Measurements from ENCODE around the gene TKFC.

Gene TKFC, protein sequence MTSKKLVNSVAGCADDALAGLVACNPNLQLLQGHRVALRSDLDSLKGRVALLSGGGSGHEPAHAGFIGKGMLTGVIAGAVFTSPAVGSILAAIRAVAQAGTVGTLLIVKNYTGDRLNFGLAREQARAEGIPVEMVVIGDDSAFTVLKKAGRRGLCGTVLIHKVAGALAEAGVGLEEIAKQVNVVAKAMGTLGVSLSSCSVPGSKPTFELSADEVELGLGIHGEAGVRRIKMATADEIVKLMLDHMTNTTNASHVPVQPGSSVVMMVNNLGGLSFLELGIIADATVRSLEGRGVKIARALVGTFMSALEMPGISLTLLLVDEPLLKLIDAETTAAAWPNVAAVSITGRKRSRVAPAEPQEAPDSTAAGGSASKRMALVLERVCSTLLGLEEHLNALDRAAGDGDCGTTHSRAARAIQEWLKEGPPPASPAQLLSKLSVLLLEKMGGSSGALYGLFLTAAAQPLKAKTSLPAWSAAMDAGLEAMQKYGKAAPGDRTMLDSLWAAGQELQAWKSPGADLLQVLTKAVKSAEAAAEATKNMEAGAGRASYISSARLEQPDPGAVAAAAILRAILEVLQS

DNA sequence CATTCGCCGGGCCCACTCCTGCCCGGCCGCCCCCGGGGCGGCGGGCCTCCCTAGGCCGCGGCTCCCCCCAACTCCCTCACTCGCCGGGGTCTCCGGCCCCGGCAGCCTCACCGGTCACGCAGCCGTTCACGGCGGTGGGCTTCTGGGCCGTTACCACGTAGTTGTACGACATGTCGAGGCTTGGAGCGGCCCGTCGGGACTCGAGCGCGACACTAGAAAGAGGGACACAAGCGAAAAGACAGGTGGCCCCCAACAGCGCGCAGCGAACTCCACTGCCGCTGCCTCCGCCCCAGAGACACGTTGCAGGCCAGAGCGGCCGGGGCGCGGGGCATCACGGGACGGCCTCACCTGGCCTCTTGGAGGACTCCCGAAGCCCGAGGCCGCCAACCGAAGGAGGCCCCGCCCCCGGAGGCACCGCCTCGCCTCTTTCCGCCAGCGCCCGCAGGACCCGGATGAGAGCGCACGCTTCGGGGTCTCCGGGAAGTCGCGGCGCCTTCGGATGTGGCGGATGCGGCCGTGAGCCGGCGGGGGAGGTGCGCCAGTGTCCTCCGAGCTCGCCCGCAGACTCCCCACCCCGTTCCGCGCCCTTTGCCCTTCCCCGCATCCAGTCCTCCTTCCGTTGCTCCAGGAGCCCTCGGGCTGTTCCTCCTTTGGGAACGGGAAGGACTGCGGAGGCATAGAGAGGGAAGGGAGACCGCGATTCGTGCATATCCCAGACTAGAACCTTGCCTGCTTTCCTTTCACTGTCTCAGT is at the start of gene TKFC, which contains the start of gene DDB1:
TKFC (plus strand) TSS at position 432 of the 753 bp plus-strand sequence. CDS start 1,501 bp downstream, outside the sequence.
DDB1 (minus strand) TSS at position 309 of the 753 bp plus-strand sequence; CDS start at position 172, 137 bp downstream.
- H3K27me3 ChIP-seq (ENCODE audit: control insufficient read depth, insufficient read depth, low read length): no peaks in the 10 kb centered on the region
- H3K4me3 ChIP-seq (ENCODE audit: low read length): peak within 1 kb of the TSS; percentile 94
- no peaks in the 10 kb centered on the region for H3K9me3 ChIP-seq (ENCODE audit: control insufficient read depth, low read length)
- H3K36me3 ChIP-seq (ENCODE audit: control insufficient read depth, insufficient read depth, low read length): no peaks in the 10 kb centered on the region
- H3K4me1 ChIP-seq (ENCODE audit: control insufficient read depth, insufficient read depth, low read length): peaks cover 43% of the 10 kb centered on the region
- peak within 1 kb of the TSS; percentile 99 for H3K9ac ChIP-seq (ENCODE audit: low read length)

DNA sequence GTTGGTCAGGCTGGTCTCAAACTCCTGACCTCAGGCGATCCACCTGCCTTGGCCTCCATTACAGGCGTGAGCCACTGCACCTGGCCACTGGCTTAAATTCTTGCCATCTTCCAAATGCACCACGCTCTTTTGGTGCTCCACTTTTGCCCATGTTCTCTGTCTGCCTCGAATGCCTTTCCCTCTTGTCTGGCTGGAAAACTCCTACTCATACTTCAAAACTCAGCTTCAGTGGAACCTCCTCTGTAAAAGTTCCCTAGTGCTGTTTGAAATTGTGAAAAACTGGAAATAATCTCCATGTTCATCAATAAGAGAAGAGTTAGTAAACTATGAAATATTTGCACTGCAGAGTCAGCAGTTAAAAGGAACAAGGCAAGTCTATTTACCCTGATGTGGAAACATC is 49.4 kb upstream of the TKFC start:
- H3K9me3 ChIP-seq (ENCODE audit: control insufficient read depth, low read length): no peaks in the 10 kb centered on the region
- no peaks in the 10 kb centered on the region for H3K36me3 ChIP-seq (ENCODE audit: control insufficient read depth, insufficient read depth, low read length)
- no peak overlapping the region for H3K9ac ChIP-seq (ENCODE audit: low read length)
- peaks cover 5% of the 10 kb centered on the region for H3K27me3 ChIP-seq (ENCODE audit: control insufficient read depth, insufficient read depth, low read length)
- H3K4me3 ChIP-seq (ENCODE audit: low read length): no peak overlapping the region
- peaks cover 10% of the 10 kb centered on the region for H3K4me1 ChIP-seq (ENCODE audit: control insufficient read depth, insufficient read depth, low read length)

DNA sequence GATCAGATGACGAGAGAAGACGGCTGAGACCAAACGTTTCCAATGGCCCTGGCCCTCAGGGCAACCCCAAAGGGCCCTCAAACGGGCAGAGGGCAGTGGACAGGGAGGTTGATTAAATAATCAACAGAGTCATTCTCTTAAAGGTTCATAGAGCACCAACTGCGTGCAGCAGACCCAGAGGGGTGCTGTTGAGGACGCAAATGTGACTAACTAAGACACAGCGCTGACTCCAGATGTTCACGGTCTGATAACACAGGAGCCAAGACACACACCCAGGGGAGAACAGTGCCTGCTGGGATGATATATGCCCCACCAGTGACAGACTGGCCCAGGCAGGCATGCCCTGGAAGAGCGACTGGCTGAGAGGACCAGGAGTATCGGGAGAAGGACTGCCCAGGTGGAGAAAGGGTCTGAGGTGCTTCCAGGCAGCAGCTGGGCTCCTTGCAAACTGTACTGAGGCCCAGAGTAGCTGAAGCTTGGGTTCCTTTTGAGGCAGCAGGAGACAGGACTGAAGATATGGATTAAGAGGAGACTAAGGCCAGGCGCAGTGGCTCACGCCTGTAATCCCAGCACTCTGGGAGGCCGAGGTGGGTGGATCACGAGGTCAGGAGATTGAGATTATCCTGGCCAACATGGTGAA is 45.6 kb upstream of the TKFC start:
- no peaks in the 10 kb centered on the region for H3K36me3 ChIP-seq (ENCODE audit: control insufficient read depth, insufficient read depth, low read length)
- H3K27me3 ChIP-seq (ENCODE audit: control insufficient read depth, insufficient read depth, low read length): peaks cover 5% of the 10 kb centered on the region
- no peak overlapping the region for H3K9ac ChIP-seq (ENCODE audit: low read length)
- no peak overlapping the region for H3K4me3 ChIP-seq (ENCODE audit: low read length)
- no peaks in the 10 kb centered on the region for H3K4me1 ChIP-seq (ENCODE audit: control insufficient read depth, insufficient read depth, low read length)
- H3K9me3 ChIP-seq (ENCODE audit: control insufficient read depth, low read length): no peaks in the 10 kb centered on the region

DNA sequence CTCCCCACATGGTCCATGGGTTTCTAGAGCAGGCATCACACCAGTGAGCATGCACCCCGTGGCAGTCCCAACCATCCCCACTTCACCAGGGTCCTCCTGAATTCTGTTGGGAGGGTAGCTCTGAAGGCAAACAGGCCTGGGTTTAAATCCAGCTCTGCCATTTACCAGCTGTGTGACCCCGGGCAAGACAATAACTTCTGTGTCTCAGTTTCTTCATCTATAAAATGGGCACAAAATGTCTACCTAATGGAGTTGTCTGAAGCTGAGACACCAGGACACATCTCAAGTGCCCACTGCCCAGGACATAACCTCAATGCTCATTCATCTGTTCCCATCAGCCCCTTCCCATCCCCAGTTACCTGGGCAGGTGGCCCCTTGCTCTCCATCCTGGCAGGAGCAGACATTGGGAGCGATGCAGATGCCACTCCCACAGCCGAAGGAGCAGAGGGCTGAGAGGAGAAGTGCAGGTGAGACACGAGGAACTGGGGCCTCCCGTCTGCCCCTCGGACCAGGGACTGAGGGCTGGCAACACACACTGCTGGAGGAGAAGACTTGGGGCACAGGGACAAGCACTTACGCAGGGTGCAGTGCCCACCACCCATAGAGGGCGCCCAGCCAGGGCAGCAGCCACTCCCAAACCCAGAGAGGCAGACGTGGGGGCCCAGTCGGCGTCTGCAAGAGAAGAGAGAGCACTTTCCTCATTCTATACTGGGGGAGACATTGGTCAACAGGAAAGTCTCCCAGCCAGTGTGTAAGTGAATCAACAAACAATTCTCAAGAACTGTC is 41.9 kb upstream of the TKFC start:
- H3K36me3 ChIP-seq (ENCODE audit: control insufficient read depth, insufficient read depth, low read length): no peaks in the 10 kb centered on the region
- no peaks in the 10 kb centered on the region for H3K9me3 ChIP-seq (ENCODE audit: control insufficient read depth, low read length)
- no peak overlapping the region for H3K9ac ChIP-seq (ENCODE audit: low read length)
- H3K4me3 ChIP-seq (ENCODE audit: low read length): no peak overlapping the region
- H3K27me3 ChIP-seq (ENCODE audit: control insufficient read depth, insufficient read depth, low read length): peaks cover 28% of the 10 kb centered on the region
- H3K4me1 ChIP-seq (ENCODE audit: control insufficient read depth, insufficient read depth, low read length): peaks cover 17% of the 10 kb centered on the region

DNA sequence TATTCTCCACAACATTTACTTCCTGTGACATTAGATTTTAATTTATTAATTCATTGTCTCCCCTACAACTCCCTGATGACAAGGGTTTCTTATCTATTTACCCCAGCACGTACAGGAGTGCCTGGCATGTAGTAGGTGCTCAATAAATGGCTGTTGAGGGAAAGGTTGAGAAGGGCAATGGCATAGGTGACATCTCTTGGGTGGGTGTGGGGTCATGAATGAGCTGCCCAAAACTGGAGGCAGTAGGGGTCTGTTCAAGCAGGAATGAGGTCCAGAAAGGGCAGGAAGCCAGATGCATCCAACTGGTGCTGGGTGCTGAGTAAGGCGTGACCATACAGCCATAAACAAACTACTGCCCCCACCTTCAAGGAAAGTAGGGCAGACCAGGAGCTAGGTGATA is 40.7 kb upstream of the TKFC start:
- peaks cover 28% of the 10 kb centered on the region for H3K27me3 ChIP-seq (ENCODE audit: control insufficient read depth, insufficient read depth, low read length)

DNA sequence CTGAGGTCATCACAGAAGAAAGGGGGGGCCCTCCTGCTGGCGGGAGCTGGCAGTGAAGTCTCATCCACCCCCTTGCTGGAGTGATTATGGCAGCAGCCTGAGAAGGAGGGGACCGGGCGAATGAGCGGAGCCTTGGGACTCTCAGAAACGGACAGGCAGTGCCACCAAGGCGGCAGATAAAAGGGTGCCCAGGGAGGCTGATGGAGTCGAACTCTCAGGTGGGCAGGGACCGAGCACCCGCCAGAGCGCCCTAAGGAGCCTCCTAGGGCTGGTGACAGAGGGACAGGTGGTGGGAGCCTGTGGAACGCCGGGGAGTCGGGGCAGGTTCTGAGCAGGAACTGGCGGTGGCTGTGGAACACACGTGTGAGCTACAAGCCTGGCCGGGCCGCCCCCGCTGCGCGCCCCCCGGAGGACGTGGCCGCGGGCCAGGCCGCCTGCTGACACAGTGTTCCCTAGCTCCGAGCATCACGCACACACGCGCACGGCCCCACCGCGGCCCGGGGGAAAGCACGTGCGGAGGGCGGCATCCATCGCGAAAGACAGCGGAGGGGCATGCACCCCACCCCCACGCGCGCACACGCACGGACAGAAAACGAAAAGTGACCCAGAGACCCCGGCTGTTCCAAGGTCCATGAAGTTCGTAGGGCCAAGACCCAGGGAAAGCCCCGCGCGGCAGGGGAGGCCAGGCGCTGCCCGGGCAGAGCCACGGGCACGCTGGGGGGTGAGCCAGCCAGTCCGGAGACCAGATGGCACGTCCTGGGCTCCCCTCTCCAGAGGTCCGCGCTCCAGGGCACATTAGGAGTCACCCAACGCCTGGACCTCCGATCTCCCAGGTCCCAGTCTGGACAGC is 38.9 kb upstream of the TKFC start:
- peak overlapping the region; percentile 50 for H3K4me3 ChIP-seq (ENCODE audit: low read length)
- peak overlapping the region; percentile 63 for H3K9ac ChIP-seq (ENCODE audit: low read length)
- H3K36me3 ChIP-seq (ENCODE audit: control insufficient read depth, insufficient read depth, low read length): no peaks in the 10 kb centered on the region
- peaks cover 28% of the 10 kb centered on the region for H3K27me3 ChIP-seq (ENCODE audit: control insufficient read depth, insufficient read depth, low read length)
- peaks cover 17% of the 10 kb centered on the region for H3K4me1 ChIP-seq (ENCODE audit: control insufficient read depth, insufficient read depth, low read length)
- no peaks in the 10 kb centered on the region for H3K9me3 ChIP-seq (ENCODE audit: control insufficient read depth, low read length)

More for the DNA sequence above, 40.7 kb upstream of the TKFC start:
- Histone ChIP-seq H3K4me1 (ENCODE audit: control insufficient read depth, insufficient read depth, low read length) (peaks cover 17% of the 10 kb centered on the region), H3K4me3 (ENCODE audit: low read length) (no peak overlapping the region), H3K9me3 (ENCODE audit: control insufficient read depth, low read length) (no peaks in the 10 kb centered on the region), H3K9ac (ENCODE audit: low read length) (no peak overlapping the region), H3K36me3 (ENCODE audit: control insufficient read depth, insufficient read depth, low read length) (no peaks in the 10 kb centered on the region)

DNA sequence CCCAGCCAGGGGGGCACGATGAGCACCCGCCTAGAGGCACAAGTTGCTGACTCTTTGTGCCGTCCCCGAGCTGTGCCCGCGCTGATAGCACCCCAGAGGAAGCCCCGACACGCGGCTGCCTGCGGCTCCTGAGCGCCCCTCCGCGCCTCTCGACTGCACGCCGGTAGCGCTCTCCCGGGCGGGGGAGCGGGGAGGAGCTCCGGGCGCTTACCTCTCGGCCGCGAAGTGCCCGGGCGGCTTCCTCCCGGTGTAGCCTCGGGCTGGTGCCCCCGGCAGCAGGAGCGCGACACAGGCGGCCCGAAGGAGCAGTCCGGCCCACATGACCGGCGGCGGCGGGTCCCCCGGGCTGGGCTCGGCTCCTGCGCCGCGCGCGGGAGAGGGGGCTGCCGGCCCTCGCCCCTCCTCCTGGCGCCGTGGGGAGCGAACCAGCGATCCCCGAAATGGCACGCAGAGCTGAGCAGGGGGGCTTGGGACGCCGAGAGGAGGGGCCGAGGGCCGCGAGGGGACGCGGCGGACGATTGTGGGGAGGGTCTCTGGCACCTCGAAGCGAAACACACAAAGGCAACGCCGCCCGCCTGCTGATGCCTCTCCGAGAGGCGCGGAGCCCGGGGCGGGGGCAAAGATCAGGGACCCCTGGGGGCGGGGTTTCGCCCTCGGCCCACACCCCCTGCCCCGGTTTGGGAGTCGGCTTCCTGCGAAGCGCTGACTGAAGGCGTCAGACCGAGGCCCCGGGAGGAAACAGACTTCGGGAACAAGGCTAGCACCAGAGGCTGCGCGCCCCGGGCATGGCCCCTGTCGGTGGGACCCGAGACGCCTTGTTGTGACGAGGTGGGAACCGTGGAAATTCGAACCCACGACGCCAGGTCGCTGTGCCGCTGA is 38.1 kb upstream of the TKFC start, which contains the start of gene VWCE:
VWCE (minus strand) TSS at position 600 of the 879 bp plus-strand sequence; CDS start at position 321, 279 bp downstream.
- Histone ChIP-seq H3K4me3 (ENCODE audit: low read length) (peak within 1 kb of the TSS; percentile 50), H3K36me3 (ENCODE audit: control insufficient read depth, insufficient read depth, low read length) (peaks cover 5% of the 10 kb centered on the region), H3K9ac (ENCODE audit: low read length) (peak within 1 kb of the TSS; percentile 63), H3K4me1 (ENCODE audit: control insufficient read depth, insufficient read depth, low read length) (peaks cover 17% of the 10 kb centered on the region), H3K27me3 (ENCODE audit: control insufficient read depth, insufficient read depth, low read length) (peaks cover 28% of the 10 kb centered on the region), H3K9me3 (ENCODE audit: control insufficient read depth, low read length) (no peaks in the 10 kb centered on the region)

DNA sequence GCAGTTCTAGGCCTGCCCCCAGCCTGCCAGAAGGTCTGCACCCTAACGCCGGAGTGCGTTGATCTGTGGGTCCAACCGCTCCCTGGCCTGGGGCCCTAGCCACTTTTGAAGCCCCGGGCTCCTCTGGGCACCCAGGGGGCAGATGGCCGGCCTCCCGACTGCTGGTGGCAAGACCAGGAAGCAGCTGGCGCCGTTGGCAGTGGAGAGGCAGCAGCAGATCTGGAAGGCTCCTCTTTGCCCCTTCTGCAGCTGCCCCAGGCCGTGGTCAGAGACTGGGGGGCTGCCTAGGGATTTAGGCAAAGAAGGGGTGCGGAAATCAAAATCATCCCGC is 37.5 kb upstream of the TKFC start:
- Histone ChIP-seq H3K27me3 (ENCODE audit: control insufficient read depth, insufficient read depth, low read length) (peaks cover 28% of the 10 kb centered on the region), H3K4me3 (ENCODE audit: low read length) (no peak overlapping the region), H3K9me3 (ENCODE audit: control insufficient read depth, low read length) (no peaks in the 10 kb centered on the region), H3K36me3 (ENCODE audit: control insufficient read depth, insufficient read depth, low read length) (peaks cover 11% of the 10 kb centered on the region), H3K4me1 (ENCODE audit: control insufficient read depth, insufficient read depth, low read length) (peaks cover 17% of the 10 kb centered on the region), H3K9ac (ENCODE audit: low read length) (peak overlapping the region; percentile 63)

DNA sequence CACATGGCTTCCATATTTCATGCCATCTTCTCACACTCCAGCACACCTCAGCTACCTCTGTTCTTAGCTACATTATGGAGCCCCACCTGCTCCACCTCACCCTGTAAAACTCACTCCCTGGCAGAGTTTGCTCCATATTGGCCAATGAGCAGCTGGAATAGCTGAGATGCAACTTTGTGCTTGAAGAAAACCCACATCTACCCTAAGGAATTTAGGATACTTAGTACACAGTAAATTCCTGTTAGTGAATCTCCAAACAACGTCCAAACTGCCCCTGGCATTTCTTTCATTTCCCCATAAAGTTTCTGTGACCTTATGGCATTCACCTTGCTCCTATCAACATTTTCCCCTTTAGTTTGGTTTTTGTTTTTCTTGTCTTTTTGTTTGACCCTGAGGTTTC is 35.7 kb upstream of the TKFC start:
- peaks cover 23% of the 10 kb centered on the region for H3K27me3 ChIP-seq (ENCODE audit: control insufficient read depth, insufficient read depth, low read length)
- H3K4me1 ChIP-seq (ENCODE audit: control insufficient read depth, insufficient read depth, low read length): peaks cover 17% of the 10 kb centered on the region
- H3K9me3 ChIP-seq (ENCODE audit: control insufficient read depth, low read length): no peaks in the 10 kb centered on the region
- no peak overlapping the region for H3K9ac ChIP-seq (ENCODE audit: low read length)
- peaks cover 20% of the 10 kb centered on the region for H3K36me3 ChIP-seq (ENCODE audit: control insufficient read depth, insufficient read depth, low read length)
- H3K4me3 ChIP-seq (ENCODE audit: low read length): no peak overlapping the region

DNA sequence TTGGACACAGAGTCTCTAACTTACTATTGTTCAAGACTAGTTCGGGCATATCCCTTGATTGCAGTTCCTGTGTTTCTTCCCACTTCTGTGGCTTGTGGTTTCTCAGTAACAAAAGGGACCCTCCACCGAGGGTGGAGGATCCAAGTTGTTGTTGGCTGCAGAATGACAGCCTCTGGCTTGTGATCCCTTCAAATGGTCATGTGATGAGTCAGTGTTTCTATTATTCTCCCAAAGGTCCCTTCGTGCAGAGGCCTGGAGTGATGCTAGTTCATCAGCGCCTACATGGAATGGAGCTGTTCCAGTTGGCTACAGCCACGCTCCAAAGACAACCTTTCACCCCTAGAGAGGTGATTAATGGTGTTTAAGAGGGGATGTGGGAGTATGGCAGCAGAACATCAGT is 35.3 kb upstream of the TKFC start:
- peaks cover 23% of the 10 kb centered on the region for H3K27me3 ChIP-seq (ENCODE audit: control insufficient read depth, insufficient read depth, low read length)
- H3K36me3 ChIP-seq (ENCODE audit: control insufficient read depth, insufficient read depth, low read length): peaks cover 24% of the 10 kb centered on the region
- no peaks in the 10 kb centered on the region for H3K9me3 ChIP-seq (ENCODE audit: control insufficient read depth, low read length)
- no peak overlapping the region for H3K9ac ChIP-seq (ENCODE audit: low read length)
- H3K4me1 ChIP-seq (ENCODE audit: control insufficient read depth, insufficient read depth, low read length): peaks cover 17% of the 10 kb centered on the region
- no peak overlapping the region for H3K4me3 ChIP-seq (ENCODE audit: low read length)
